Measurements from ENCODE around the gene IQCN.

- no peak for TF ChIP-seq CTCF (IDR thresholded peaks at IDR 0.05)
- TF ChIP-seq POLR2A (IDR thresholded peaks at IDR 0.05): no peak
These were observed 15.4 kb upstream of the IQCN start for GRCh38 chr19:18289471-18290301.

Data from uterus (tissue), 2 donors.